Left kidney (tissue), 2 donors: ENCODE measurements around the gene GRIP1. TPM values are rescaled to one million over a fixed set of nuclear protein-coding genes. Genes with fewer than 3 reads are reported as not detected.
A peak's percentile ranks its signal among the peaks of the same experiment; 100 is the strongest.

ENCODE experiments used
- DNase-seq: peaks from one replicate; pipeline ENCODE4 v3.0.0-alpha.2; 2013
- polyA plus RNA-seq: library from polyadenylated mRNA; unstranded; fragments of 120-200 nt; gene quantifications from one replicate; pipeline ENCODE4 v1.2.1, GENCODE V29; 2013; ENCODE audit not compliant: insufficient read length

The GRIP1 gene
- polyA plus RNA-seq, 1 donor, result 26.9 TPM

DNA sequence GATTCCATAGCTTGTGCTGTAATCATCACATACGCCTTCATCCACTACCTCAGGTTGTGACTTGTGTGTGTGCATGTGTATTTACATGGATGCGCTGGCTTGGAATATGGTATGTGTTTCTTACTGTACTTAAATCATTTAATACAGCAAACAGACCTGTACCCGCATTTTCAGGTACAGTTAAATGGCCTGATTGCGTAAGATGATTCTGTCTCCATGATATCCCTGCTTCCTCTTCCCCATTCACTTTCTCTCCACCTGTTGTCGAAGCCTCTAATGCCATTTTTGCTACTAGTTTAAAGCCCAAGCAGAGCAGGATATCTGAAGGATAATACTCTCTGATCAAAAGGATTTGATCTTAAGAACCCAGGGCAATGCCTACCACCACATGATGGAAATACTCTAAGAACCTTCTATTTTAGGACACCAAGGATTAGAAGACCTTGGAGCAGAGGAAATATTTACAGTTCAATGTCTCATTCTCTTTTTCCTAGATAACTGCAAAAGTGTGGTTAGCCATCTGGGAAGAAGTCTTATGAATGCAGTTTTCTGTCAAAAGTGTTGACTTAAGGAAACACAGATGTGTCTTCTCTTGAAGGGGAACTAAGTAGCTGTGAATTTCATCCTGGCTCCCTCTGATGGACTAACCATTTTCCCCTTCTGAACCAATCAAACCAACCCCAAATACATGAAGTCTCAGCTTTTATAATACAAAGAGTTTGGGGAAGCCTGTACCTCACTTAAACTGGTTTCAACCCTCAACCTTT, 297.9 kb downstream of the GRIP1 start:
- no peak for DNase-seq

GRCh38 chr12:66379616-66380015, 299.3 kb downstream of the GRIP1 start:
- no peak for DNase-seq

DNA sequence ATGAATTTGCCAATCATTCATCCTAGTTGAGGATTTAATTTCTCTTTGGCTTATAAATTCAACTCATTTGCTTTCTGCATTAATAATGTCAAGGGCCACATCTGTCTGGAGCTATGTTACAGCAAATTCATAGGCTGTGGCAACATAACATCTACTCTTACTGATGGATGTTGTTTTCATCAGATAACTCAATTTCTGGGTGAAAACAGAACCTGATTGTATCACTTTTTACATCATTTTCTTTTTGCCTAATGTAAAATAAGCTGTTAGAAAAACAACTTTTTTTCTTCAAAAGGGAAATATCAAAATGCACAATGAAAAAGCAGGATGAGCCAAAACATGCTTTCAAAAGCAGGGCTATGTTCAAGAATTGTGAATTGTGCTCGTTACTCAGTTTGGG, 303.3 kb downstream of the GRIP1 start:
- no peak for DNase-seq

DNA sequence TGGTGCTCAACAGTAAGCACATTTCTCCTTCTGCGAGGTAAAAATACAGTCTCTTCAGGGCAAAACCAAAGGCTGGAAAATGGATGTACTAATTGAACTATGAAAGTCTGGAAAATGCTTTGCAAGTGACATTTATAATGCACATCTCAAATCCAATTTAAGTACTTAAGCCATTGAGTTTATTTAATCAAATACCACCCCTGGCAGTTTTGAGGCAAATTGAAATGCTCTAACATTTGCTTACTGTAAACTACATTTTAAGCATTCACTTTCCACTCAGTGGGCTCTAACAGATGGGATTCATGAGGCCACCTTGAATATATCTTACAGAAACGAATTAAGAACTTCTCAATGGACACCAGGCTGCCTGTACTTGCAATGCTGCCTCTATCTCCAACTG, 306.9 kb downstream of the GRIP1 start:
- DNase-seq, result no peak

DNA sequence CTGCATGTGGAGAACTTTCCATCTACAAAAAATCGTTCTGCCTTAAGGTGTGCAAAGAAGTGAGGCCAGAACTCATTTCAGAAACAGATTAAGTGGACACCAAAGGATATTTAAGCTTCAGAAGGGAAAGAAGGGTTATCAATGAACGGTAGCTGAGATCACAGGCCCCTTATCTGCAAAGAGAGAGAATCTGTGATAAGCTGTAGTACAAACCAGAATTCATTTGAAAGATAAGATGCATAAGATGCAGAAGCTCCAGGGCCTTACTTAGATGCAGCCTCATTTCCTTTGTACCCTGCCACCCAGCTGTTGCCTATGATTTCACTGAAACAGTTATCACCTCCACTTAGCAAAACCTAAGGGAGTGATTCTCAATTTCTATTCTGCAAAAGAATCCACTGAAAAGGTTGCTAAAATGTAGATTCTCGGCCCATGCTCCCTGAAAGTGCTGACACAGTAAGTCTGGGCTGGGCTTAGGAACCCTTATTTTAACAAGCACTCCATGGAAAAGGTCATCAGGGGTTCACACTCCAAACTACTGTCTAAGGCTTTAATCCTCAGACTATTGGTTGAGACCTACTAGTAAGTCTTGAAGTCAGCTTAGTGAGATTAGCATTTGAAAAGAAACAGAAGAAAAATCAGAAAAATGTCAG, 311.7 kb downstream of the GRIP1 start:
- no peak for DNase-seq

- DNase-seq, result no peak
These were observed 313.0 kb downstream of the GRIP1 start for GRCh38 chr12:66365718-66366490.

DNA sequence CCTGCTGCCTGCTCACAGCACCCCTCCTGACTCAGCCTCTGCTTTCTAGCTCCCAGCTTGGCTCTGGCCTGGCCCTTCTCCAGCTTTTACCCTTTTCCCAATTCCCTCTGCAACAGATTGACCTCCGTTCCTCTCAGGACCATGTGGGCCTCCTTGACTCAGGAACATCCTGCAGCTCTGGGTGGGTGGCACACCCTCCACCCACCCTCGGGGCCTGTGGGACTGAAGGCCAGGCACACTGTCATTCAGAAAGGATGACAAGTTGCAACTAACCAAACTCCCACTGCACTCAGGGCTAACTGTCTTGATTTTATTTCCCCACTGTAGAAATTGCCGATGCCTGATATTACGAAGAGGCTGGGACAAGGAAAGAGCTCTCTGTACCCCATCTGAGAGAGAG, 317.2 kb downstream of the GRIP1 start:
- no peak for DNase-seq

- no peak for DNase-seq
These were observed 319.6 kb downstream of the GRIP1 start for GRCh38 chr12:66359300-66359699.

GRCh38 chr12:66354291-66354690, 324.6 kb downstream of the GRIP1 start:
- no peak for DNase-seq

GRCh38 chr12:66352899-66353298, 326.0 kb downstream of the GRIP1 start:
- no peak for DNase-seq

DNA sequence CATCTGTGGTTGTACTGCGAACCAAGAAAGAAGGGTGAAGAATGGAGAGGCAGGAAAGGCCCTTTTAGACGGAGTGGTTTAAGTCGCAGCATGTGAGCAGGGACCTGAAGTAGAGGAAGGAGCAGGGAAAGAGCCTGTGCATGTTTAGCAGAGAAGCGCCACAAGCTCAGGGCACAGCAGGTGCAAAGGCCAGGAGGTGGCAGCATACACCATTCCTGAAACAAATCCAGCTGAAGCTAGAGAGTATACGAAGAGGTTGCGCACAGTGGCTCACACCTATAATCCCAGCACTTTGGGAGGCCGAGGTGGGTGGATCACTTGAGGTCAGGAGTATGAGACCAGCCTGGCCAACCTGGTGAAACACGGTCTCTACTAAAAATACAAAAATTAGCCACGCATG, 326.7 kb downstream of the GRIP1 start:
- DNase-seq, result peak; percentile 10

DNA sequence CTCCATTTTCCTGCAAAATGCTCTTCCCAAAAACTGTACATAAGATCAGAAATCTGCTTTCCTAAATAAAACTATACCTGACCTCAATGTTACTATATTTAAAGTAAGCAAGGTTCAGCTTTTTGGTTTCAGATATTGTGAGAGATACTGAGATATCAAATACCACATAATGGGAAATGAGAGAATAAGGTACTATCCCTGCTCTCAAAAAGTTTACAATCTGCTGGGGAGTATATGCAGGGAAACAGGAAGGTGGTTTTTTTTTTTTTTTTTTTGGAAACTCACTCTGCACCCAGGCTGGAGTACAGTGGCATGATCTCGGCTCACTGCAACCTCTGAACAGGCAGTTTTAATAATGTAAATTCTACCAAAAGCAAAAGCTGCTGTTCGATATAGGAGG, 327.6 kb downstream of the GRIP1 start:
- no peak for DNase-seq

DNA sequence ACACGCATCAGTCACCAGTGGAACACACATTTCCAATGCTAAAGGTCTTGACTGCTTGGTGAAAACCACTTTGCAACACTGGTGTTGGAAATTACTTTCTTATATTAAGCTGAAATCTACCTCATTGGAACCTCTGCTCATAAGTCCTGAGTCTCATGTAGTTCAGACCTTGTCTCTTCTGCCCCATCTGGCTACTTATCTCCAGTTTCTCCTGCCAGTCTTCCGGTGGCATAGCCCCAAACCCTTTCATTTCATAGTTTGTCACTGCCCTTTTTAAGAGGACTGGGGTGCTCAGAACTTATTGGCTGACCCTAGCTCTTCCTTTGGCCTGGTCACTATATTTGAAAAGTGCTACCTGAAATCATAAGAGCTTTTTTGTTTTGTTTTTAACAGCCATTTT, 332.9 kb downstream of the GRIP1 start:
- DNase-seq, result no peak

DNA sequence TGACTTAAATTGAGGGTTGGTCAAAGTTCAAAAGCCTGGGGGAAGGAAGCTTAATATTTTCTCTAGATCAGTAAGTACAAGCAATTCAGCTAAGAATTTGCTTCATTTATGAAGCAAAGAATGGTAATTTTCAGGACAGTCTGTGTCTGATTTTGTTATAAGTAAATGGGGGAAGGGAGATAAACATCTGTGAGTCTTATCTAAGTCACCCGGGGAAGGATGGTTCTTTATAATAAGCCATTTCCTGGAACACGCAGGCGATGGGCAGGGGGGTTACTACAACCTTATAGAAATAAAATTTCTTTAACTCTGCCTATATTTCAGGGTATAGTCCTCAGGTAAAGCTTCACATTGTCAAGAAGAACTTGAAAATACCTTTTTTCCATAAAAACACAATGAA, 333.7 kb downstream of the GRIP1 start:
- DNase-seq, result no peak

DNA sequence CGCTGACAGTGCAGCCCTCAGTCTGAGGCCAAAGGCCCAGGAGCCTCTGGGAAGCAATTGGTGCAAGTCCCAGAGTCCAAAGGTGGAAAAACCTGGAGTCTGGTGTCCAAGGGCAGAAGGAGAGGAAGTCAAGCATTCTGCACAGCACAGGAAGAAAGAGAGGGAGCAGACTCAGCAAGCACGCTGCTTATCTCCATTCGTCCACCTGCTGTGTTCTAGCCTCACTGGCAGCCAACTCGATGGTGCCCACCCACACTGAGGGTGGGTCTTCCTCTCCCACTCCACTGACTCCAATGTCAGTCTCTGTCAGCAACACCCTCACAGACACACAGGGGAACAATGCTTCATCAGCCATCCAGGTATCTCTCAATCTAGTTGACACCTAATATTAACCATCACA, 337.8 kb downstream of the GRIP1 start:
- no peak for DNase-seq

DNA sequence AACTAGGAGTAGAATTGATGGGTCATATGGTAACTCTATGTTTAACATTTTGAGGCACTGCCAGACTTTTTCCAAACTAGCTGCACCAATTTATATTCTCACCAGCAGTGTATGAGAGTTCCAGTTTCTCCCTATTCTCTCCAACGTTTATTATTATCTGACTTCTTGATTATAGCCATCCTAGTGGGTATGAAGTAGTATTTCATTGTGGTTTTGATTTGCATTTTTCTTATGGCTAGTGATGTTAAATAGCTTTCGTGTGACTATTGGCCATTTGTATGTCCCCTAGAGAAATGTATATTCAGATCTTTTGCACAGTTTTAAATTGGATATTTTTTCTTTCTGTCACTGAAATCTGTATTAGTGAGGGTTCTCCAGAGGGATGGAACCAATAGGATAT, 338.7 kb downstream of the GRIP1 start:
- DNase-seq, result no peak

GRCh38 chr12:66337381-66338010, 341.4 kb downstream of the GRIP1 start:
- no peak for DNase-seq

- no peak for DNase-seq
These were observed 343.1 kb downstream of the GRIP1 start for GRCh38 chr12:66335746-66336145.

- no peak for DNase-seq
These were observed 347.1 kb downstream of the GRIP1 start for GRCh38 chr12:66331814-66332213.

- no peak for DNase-seq
These were observed 347.9 kb downstream of the GRIP1 start for GRCh38 chr12:66331016-66331415.

DNA sequence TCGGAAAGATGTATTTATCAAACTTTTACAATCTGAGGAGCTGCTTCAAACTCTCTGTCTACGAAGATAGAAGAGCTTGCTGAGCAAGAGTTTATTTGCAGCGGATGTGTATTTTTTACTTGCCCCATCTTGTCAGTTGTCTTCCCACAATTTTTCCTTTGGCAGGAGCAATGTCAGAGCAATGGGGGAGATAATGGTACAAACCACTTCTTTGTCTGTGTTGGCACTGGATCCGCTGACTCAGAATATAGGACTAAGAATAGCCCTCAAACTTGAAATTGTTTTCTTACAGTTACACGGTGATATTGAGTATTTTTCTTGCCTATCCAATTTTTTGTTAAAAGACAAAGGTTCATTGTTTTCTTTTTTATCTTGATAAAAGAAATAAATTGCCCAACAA, 348.9 kb downstream of the GRIP1 start:
- no peak for DNase-seq

DNA sequence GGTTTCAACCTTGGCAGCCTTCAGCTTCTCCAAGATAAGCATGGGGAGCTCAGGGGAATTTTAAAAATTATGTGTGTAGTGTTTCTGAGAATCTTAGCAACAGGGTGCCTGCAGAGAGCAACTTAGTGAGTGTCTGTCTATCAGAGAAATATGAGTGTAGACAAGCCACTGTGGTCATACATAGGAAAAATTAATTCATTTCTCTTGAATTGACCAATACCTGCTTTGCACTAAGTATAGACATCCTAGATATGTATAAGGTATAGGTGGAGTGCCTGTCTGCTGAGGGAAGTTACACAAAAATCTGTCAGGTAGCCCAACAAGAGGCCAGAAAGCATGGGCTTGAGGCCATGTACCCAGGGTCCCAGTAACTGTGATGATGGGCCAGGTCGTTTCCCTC, 355.9 kb downstream of the GRIP1 start:
- DNase-seq, result no peak

GRCh38 chr12:66321435-66321834, 357.4 kb downstream of the GRIP1 start:
- no peak for DNase-seq
